Measurements from ENCODE around the gene GNRHR. TPM values are rescaled to one million over a fixed set of nuclear protein-coding genes. Genes with fewer than 3 reads are reported as not detected.

The GNRHR gene
- total RNA-seq, 1 donor from 2014 or later = not detected

DNA sequence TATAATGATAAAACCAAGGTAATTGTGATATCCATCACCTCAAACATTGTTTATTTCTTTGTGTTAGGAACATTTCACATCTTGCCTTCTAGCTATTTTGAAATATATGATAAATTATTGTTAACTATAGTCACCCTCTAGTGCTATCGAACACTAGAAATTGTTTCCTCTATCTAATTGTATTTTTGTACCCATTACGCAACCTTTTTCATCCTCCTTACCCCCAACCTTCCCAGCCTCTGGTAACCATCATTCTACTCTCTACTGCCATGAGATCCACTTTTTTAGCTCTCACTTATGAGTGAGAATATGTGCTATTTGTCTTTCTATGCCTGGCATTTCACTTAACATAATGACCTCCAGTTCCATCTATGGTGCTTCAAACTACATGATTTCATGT lies 49.3 kb downstream of the GNRHR start:
- ATAC-seq (ENCODE audit: poor library complexity) = no peak
- DNase-seq = no peak
- intact Hi-C loops (cut with DNase I) = loop anchor here (10.0 kb wide), 1 partner anchor 160 kb away; the partner anchor contains the start of gene CENPC

DNA sequence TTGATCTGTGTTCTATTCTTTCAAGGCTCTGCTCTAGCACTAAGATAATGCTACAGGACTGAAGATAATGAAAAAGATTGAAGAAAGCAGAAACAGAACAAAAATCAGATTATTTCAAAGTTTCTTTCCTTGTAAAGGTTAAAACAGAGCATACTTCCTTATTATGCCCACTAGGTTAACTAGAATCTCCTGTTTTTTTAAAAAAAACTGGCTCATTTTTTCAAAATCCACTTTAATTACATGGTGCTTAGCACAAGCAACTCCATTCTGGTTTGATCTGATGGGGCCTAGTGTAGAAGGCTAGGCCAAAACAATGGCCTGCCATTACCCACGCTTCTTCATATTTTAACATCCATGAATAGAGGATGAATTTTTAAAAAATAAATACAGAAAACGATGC lies 52.0 kb downstream of the GNRHR start:
- DNase-seq = no peak
- intact Hi-C loops (cut with DNase I) = loop anchor here (10.0 kb wide), 1 partner anchor 157 kb away; the partner anchor contains the start of gene CENPC
- ATAC-seq (ENCODE audit: poor library complexity) = no peak

DNA sequence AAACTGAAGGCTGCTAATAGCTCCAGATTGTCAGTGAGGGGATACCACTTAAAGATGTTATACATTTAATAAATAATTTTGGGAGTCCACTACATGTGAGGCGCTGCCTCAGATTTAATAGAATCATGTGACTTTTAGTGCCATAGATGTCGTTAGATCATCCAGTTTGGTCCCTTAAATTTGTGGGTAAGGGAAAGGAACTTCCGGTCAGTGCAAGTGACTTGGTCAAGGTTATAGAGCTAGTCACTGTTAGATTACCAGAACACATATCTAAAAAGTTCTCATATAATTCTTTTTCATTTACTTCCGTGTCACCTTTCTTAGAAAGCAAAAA lies 52.7 kb downstream of the GNRHR start:
- no peak for ATAC-seq (ENCODE audit: poor library complexity)
- intact Hi-C loops (cut with DNase I) = loop anchor here (10.0 kb wide), 1 partner anchor 157 kb away; the partner anchor contains the start of gene CENPC
- no peak for DNase-seq

DNA sequence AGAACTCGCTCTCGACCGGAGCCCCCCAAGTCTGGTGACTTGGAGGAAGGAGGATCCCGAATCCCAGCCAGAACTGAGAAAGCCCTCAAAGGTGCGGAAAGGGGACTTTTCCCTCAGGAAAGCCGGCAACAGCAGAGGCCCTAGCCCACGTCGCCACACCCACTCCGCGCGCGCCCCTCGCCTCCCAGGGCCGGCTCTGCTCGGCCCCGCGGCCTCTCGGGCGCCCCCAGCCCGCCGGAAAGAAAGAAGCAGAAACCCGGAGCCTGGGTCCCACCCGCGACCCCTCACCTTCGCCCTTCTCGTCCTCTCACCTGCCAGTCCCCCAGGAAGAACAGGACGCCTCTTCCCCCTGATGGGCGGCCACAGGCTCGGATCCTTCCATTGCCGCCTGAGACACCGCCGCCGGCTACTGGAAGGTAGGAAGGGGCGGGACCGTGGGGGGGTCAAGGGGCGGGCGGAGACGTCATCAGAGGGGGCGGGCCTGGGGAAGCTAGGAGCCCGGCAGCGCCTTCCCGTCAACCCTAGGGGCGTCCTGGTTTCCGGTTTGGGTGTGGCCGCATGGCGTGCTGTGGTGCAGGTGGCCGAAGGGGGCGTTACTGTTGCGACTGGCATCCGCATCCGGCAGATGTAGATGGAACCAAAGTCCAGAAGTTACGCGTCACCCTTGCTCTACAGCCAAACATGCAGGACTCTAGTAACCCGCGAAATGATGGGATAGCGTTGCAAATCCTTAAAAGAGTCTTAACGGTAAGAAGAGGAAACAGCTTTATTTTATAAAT lies 53.3 kb downstream of the GNRHR start, which contains the start of gene UBA6:
Gene UBA6 (minus strand): TSS at position 418 of the 779 bp plus-strand sequence. CDS start 36 bp downstream, at position 382.
- intact Hi-C loops (cut with DNase I) = loop anchor here (10.0 kb wide), 1 partner anchor 156 kb away; the partner anchor contains the start of gene CENPC
- DNase-seq (peak; percentile 97), ATAC-seq (ENCODE audit: poor library complexity) (peak; percentile 100)

DNA sequence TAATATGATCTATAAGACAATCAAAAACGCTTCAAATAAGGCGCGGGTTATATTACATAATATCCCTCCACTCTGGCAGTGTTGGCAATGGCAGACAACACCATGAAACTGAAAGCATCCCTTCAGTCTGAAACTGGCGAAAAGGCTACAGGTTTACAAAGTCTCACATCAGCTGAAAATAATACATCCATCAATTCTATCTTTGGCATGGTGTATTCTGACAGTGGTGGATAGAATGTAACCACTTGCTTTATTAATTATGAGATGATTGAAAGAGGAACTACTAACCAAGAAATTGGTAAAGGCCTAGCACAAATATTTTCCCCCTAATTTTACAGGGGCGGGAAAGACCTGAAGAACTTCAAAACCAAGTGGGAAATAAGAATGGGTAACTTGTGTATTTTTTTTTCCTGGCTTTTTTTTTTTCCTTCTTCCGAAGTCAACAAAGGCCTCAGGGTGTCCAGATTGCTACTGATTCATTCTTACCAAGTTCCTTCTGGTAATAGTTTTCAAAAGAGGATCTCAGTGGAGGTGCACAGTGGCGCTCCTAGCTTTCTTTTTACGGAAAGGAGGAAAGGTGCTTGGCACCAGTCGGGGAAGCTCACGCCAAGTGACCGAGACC lies 54.0 kb downstream of the GNRHR start:
- intact Hi-C loops (cut with DNase I) = loop anchor here (10.0 kb wide), 1 partner anchor 155 kb away; the partner anchor contains the start of gene CENPC
- ATAC-seq (ENCODE audit: poor library complexity) = peak; percentile 11
- DNase-seq = no peak

DNA sequence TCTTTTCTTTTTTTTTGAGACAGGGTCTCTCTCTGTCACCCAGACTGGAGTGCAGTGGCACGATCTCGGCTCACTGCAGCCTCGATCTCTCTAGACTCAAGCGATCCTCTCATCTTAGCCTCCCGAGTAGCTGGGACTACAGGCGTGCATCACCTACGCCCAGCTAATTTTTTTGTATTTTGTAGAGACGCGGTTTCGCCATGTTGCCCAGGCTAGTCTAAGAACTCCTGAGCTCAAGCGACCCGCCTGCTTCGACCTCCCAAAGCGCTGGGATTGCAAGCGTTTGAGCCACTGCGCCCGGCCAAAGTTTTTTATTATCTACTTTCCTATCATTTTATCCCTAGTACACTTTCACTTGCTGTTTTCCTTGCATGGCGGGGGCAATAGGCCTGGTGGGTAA lies 54.6 kb downstream of the GNRHR start:
- ATAC-seq (ENCODE audit: poor library complexity) (no peak), DNase-seq (no peak)
- intact Hi-C loops (cut with DNase I) = loop anchor here (10.0 kb wide), 1 partner anchor 155 kb away; the partner anchor contains the start of gene CENPC

DNA sequence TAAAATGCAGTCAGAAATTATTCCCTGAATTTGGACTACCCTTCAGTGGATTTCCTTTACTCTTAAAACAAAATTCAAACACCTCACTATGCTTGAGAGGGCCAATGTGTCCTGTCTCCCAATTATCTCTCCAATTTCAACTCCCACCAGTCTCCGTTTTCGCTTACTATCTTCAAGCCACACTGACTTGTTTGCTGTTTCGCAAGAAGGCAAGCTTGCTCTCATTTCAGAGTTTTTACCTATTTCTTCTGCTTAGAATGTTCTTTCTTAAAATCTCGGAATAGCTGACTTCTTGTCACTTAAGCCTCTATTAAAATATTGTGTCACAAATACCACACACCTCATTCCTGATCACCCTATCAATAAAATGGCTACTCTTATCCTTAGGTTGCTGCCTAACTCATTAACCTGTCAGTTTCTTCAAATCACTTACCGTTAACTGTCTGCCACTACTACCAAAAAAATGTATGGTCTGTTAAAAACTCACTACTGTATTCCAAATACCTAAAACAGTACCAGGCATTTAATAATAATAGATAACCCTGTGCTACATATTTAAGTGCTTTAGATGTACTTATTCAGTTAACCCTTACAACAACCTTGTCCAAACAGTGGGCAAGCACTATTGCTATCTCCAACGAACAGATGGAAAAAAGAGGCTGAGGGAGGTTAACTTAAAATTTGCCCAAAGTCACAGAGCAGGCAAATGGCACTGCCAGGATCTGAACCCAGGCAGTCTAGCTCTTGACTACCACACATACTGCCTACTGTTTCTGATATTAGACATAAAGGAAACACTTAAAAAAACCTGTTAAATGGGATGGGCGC lies 56.1 kb downstream of the GNRHR start:
- no peak for ATAC-seq (ENCODE audit: poor library complexity)
- no peak for DNase-seq
- intact Hi-C loops (cut with DNase I) = no loop called here

DNA sequence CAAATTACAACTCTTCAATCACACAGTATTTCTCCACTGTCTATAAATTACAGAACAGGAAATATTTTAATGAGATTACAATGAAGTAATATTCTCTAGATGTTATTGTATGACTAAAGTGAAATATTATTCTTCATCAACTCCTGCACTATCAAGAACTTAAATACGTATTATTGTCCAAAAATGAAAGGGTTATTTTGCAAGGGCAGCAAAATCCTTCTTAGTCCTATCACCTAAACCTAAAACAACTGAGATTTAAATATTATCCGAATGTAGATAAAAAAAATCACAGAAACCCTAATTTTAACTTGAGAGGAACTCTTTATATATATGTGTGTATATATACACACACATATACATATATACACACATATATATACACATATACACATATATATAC lies 58.1 kb downstream of the GNRHR start:
- ATAC-seq (ENCODE audit: poor library complexity) (no peak), DNase-seq (no peak)
- intact Hi-C loops (cut with DNase I) = no loop called here

DNA sequence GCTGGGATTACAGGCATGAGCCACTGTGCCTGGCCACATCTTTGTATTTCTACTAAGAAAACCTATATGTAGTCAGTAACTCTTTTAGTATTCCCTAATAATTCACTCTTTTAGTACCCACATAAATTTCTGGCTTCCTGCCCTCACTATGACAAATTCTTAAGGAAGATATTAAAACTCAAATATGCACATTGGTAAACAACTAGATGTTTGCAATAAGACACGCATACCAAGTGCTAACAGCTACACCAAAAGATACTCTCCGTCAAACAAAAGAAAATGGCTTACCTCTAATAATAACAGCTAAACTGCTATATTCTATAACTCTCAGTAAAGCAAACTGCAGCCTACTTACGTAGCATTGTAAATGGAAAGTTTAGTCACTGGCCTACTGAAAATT lies 59.5 kb downstream of the GNRHR start:
- intact Hi-C loops (cut with DNase I) = no loop called here
- DNase-seq (no peak), ATAC-seq (ENCODE audit: poor library complexity) (no peak)

DNA sequence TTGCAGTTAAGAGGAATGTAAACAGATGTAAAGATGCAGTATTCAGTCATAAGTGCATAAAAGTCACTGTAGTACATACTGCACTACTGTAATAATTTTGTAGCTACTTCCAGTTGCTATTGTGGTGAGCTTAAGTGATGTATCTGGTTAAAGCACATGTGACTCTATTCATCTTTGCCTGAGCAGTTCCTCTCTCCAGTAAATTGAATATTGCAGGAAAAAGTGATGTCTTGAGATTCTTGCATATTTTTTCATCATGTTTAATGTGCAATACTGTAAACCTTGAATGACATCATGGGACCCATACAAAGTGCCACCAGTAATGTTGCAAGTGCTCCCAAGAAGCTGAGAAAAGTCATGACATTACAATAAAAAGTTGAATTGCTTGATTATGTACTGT lies 62.9 kb downstream of the GNRHR start:
- intact Hi-C loops (cut with DNase I) = no loop called here
- no peak for DNase-seq
- ATAC-seq (ENCODE audit: poor library complexity) = no peak

Other genes with a start within 250 kb of the GNRHR start
- gene CENPC, start 208.9 kb downstream of the GNRHR start, total RNA-seq = 6.9 TPM
- not detected for gene STAP1, start 195.7 kb downstream of the GNRHR start, total RNA-seq
- gene UBA6, start 53.2 kb downstream of the GNRHR start, total RNA-seq = 20.5 TPM
- not detected for gene TMPRSS11D, start 129.6 kb upstream of the GNRHR start, total RNA-seq
- not detected for gene TMPRSS11A, start 209.1 kb upstream of the GNRHR start, total RNA-seq